Mammary epithelial cell (primary cell): ENCODE results near the gene CYFIP2.

Source experiments
- EZH2 ChIP-seq: IDR thresholded peaks from 2 replicates; pipeline ENCODE4 v1.6.1; 2012; ENCODE audit warnings: low read length, inconsistent platforms, borderline replicate concordance
- TF ChIP-seq, protein P1 (sequence below), 2 donors: IDR thresholded peaks in 1 of 2; conservative IDR thresholded peaks in 1 of 2; 2 replicates each; pipeline ENCODE4 v1.5.1; 2011 to 2012; ENCODE audit warnings: inconsistent platforms in 2 of 2, low read length in 2 of 2, mild to moderate bottlenecking in 2 of 2, control low read depth in 1 of 2, low read depth in 1 of 2; ENCODE audit not compliant: insufficient read depth in 1 of 2; ENCODE audit errors: extremely low read depth in 1 of 2

- TF ChIP-seq, protein P1, sequence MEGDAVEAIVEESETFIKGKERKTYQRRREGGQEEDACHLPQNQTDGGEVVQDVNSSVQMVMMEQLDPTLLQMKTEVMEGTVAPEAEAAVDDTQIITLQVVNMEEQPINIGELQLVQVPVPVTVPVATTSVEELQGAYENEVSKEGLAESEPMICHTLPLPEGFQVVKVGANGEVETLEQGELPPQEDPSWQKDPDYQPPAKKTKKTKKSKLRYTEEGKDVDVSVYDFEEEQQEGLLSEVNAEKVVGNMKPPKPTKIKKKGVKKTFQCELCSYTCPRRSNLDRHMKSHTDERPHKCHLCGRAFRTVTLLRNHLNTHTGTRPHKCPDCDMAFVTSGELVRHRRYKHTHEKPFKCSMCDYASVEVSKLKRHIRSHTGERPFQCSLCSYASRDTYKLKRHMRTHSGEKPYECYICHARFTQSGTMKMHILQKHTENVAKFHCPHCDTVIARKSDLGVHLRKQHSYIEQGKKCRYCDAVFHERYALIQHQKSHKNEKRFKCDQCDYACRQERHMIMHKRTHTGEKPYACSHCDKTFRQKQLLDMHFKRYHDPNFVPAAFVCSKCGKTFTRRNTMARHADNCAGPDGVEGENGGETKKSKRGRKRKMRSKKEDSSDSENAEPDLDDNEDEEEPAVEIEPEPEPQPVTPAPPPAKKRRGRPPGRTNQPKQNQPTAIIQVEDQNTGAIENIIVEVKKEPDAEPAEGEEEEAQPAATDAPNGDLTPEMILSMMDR (conservative IDR thresholded peaks at IDR 0.05 in 1 of 2, IDR thresholded peaks at IDR 0.05 in 1 of 2; ENCODE audit: extremely low read depth in 1 of 2, insufficient read depth in 1 of 2, low read depth in 1 of 2, low read length in 2 of 2) = no peak
- no peak for TF ChIP-seq EZH2
Observed at GRCh38 chr5:157345485-157345884, 79.6 kb downstream of the CYFIP2 start.
